SJSA1 (cell line): ENCODE results near the gene FBXL19. TPM values are rescaled to one million over a fixed set of nuclear protein-coding genes. Genes with fewer than 3 reads are reported as not detected.

Experiments used
- DNase-seq, 2 experiments: peaks; one replicate each; pipeline ENCODE4 v3.0.0-alpha.2; 2015 to 2020; ENCODE audit warnings: low spot score in 2 of 2, low read depth in 1 of 2
- H3K27ac ChIP-seq: fragments of 250-450 bp; sonication (Bioruptor Pico); 2 replicates; pipeline ENCODE4 v1.5.1; 2020; ENCODE audit warnings: mild to moderate bottlenecking, moderate library complexity
- H3K27me3 ChIP-seq: fragments of 250-450 bp; sonication (Bioruptor Pico); replicated peaks from 2 replicates; pipeline ENCODE4 v1.5.1; 2020; ENCODE audit warnings: mild to moderate bottlenecking, moderate library complexity
- H3K36me3 ChIP-seq: fragments of 250-450 bp; sonication (Bioruptor Pico); 2 replicates; pipeline ENCODE4 v1.5.1; 2020; ENCODE audit warnings: mild to moderate bottlenecking
- H3K4me1 ChIP-seq: fragments of 250-450 bp; sonication (Bioruptor Pico); replicated peaks from 2 replicates; pipeline ENCODE4 v1.6.1; 2021; ENCODE audit warnings: mild to moderate bottlenecking
- H3K4me3 ChIP-seq: fragments of 250-450 bp; sonication (Bioruptor Pico); 2 replicates; pipeline ENCODE4 v1.5.1; 2020; ENCODE audit warnings: mild to moderate bottlenecking
- H3K9me3 ChIP-seq: fragments of 250-450 bp; sonication (Bioruptor Pico); replicated peaks from 2 replicates; pipeline ENCODE4 v1.5.1; 2020; ENCODE audit warnings: mild to moderate bottlenecking
- total RNA-seq: library from RNA; depleted of rRNA; stranded (reverse); fragments of >200 nt; shearing (Covaris generic); gene quantifications from 2 replicates; pipeline ENCODE4 v1.2.3, GENCODE V29; 2014

Gene FBXL19
- total RNA-seq, 1 experiment from 2014 or later: 8.9 TPM

DNA sequence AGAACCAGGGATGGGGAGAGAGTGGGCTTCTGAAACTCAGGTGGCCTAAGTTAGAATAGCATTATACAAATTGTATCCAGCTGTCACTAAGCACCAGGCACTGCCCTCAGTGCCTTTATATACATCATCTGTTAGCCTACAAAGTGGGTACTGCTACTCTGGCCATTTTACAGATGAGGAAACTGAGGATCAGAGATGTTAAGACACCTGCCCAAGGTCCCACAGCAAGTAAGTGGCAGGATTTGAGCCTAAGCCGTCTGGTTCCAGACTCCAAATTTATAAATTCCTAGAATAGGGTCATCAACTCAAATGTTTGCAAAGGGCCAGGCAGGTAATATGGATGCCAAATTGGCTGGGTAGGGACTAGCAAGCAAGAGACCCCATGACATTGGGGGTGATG, 27.8 kb downstream of the FBXL19 start:
- Histone ChIP-seq H3K27me3 (no peaks in the 10 kb centered on the region), H3K4me1 (peaks cover 17% of the 10 kb centered on the region), H3K4me3 (no peak overlapping the region), H3K9me3 (no peaks in the 10 kb centered on the region), H3K36me3 (peaks cover 7% of the 10 kb centered on the region), H3K27ac (no peak overlapping the region)
- no peak for DNase-seq

DNA sequence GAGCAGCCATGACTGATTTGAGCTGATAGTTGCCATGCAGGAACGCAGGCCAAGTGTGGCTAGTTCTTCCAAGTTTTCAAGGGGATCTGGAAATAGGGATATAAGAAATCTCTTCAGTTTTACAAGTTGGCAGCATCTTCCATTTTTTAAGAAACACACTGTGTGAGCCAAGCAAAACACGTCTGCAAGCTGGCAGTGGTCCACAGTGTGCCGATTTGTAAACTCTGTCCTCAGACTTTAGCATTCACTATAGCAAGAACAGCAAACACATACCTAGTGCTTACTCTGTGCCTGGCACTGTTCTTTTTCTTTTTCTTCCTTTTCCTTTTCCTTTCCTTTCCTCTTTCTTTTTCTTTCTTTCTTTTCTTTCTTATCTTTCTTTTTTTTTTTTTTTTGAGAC, 28.4 kb downstream of the FBXL19 start:
- no peak for DNase-seq
- no peaks in the 10 kb centered on the region for H3K9me3 ChIP-seq
- peaks cover 7% of the 10 kb centered on the region for H3K36me3 ChIP-seq
- H3K4me3 ChIP-seq: no peak overlapping the region
- H3K27me3 ChIP-seq: no peaks in the 10 kb centered on the region
- H3K27ac ChIP-seq: no peak overlapping the region
- H3K4me1 ChIP-seq: peaks cover 20% of the 10 kb centered on the region

GRCh38 chr16:30953111-30953510, 29.7 kb downstream of the FBXL19 start:
- Histone ChIP-seq H3K4me1 (peaks cover 22% of the 10 kb centered on the region), H3K27ac (no peak overlapping the region), H3K36me3 (peaks cover 7% of the 10 kb centered on the region), H3K4me3 (no peak overlapping the region), H3K27me3 (no peaks in the 10 kb centered on the region), H3K9me3 (no peaks in the 10 kb centered on the region)
- DNase-seq: no peak

GRCh38 chr16:30953511-30954124, 30.2 kb downstream of the FBXL19 start:
- no peaks in the 10 kb centered on the region for H3K9me3 ChIP-seq
- H3K4me1 ChIP-seq: peaks cover 23% of the 10 kb centered on the region
- peaks cover 10% of the 10 kb centered on the region for H3K36me3 ChIP-seq
- H3K4me3 ChIP-seq: no peak overlapping the region
- DNase-seq: peak; percentile 45 to 68
- no peak overlapping the region for H3K27ac ChIP-seq
- no peaks in the 10 kb centered on the region for H3K27me3 ChIP-seq

GRCh38 chr16:30954993-30955392, 31.6 kb downstream of the FBXL19 start:
- DNase-seq: no peak
- Histone ChIP-seq H3K36me3 (peaks cover 21% of the 10 kb centered on the region), H3K27ac (no peak overlapping the region), H3K9me3 (no peaks in the 10 kb centered on the region), H3K27me3 (no peaks in the 10 kb centered on the region), H3K4me3 (no peak overlapping the region), H3K4me1 (peaks cover 18% of the 10 kb centered on the region)

- DNase-seq: peak in 1 of 2 experiments; percentile 96
- peaks cover 39% of the 10 kb centered on the region for H3K36me3 ChIP-seq
- H3K27me3 ChIP-seq: no peaks in the 10 kb centered on the region
- H3K9me3 ChIP-seq: no peaks in the 10 kb centered on the region
- peak overlapping the region; percentile 96 for H3K4me3 ChIP-seq
- peaks cover 14% of the 10 kb centered on the region for H3K4me1 ChIP-seq
- H3K27ac ChIP-seq: peak overlapping the region; percentile 96
These were observed 33.5 kb downstream of the FBXL19 start for GRCh38 chr16:30956601-30957455.

- Histone ChIP-seq H3K4me3 (peak within 1 kb of the TSS; percentile 96), H3K36me3 (peaks cover 47% of the 10 kb centered on the region), H3K9me3 (no peaks in the 10 kb centered on the region), H3K4me1 (peaks cover 14% of the 10 kb centered on the region), H3K27me3 (no peaks in the 10 kb centered on the region), H3K27ac (peak within 1 kb of the TSS; percentile 96)
- peak; percentile 97 for DNase-seq
These were observed 34.2 kb downstream of the FBXL19 start, which contains the start of gene SETD1A for GRCh38 chr16:30957456-30958174. TSS of gene SETD1A (plus strand) at chr16:30957754. CDS start at chr16:30958732, 978 bp downstream.

GRCh38 chr16:30958175-30959079, 35.1 kb downstream of the FBXL19 start:
- H3K4me1 ChIP-seq: peaks cover 14% of the 10 kb centered on the region
- H3K9me3 ChIP-seq: no peaks in the 10 kb centered on the region
- peak overlapping the region; percentile 96; the same call in 1 of the 2 replicates for H3K27ac ChIP-seq
- H3K36me3 ChIP-seq: peaks cover 55% of the 10 kb centered on the region
- peak overlapping the region; percentile 96 for H3K4me3 ChIP-seq
- no peaks in the 10 kb centered on the region for H3K27me3 ChIP-seq
- peak; percentile 33 to 68 for DNase-seq

- Histone ChIP-seq H3K4me3 (no peak overlapping the region), H3K4me1 (peaks cover 14% of the 10 kb centered on the region), H3K9me3 (no peaks in the 10 kb centered on the region), H3K36me3 (peaks cover 82% of the 10 kb centered on the region), H3K27ac (no peak overlapping the region), H3K27me3 (no peaks in the 10 kb centered on the region)
- no peak for DNase-seq
These were observed 38.0 kb downstream of the FBXL19 start for GRCh38 chr16:30961384-30961783.

GRCh38 chr16:30963925-30964511, 40.6 kb downstream of the FBXL19 start:
- Histone ChIP-seq H3K4me1 (peaks cover 3% of the 10 kb centered on the region), H3K27me3 (no peaks in the 10 kb centered on the region), H3K9me3 (no peaks in the 10 kb centered on the region), H3K36me3 (peaks cover 95% of the 10 kb centered on the region), H3K27ac (no peak overlapping the region), H3K4me3 (no peak overlapping the region)
- no peak for DNase-seq

DNA sequence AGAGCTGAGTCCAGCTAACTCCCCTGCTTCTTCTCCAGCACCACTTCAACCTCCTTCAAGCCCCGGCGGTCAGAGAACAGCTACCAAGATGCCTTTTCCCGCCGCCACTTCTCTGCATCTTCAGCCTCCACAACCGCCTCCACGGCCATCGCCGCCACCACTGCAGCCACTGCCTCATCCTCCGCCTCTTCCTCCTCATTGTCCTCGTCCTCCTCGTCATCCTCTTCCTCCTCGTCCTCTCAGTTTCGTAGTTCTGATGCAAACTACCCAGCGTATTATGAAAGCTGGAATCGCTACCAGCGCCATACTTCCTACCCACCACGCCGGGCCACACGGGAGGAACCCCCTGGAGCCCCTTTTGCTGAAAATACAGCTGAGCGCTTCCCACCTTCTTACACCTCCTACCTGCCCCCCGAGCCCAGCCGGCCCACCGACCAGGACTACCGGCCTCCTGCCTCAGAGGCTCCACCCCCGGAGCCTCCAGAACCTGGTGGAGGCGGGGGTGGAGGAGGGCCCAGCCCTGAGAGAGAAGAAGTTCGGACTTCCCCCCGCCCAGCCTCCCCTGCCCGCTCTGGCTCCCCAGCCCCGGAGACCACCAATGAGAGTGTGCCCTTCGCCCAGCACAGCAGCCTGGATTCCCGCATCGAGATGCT, 41.3 kb downstream of the FBXL19 start:
- Histone ChIP-seq H3K9me3 (no peaks in the 10 kb centered on the region), H3K36me3 (peaks cover 95% of the 10 kb centered on the region), H3K4me1 (no peaks in the 10 kb centered on the region), H3K27ac (no peak overlapping the region), H3K4me3 (no peak overlapping the region), H3K27me3 (no peaks in the 10 kb centered on the region)
- no peak for DNase-seq

- Histone ChIP-seq H3K36me3 (peaks cover 95% of the 10 kb centered on the region), H3K4me3 (no peak overlapping the region), H3K27me3 (no peaks in the 10 kb centered on the region), H3K4me1 (no peaks in the 10 kb centered on the region), H3K27ac (no peak overlapping the region), H3K9me3 (no peaks in the 10 kb centered on the region)
- no peak for DNase-seq
These were observed 42.1 kb downstream of the FBXL19 start for GRCh38 chr16:30965436-30965835.
